B cell (primary cell): ENCODE results near the gene SFXN4. TPM values are rescaled to one million over a fixed set of nuclear protein-coding genes. Genes with fewer than 3 reads are reported as not detected.

ENCODE experiments used
- ATAC-seq: fragments of 200-7000 bp; cut with Tn5 transposase; one replicate; pipeline ENCODE4 v1.10.0; 2021; ENCODE audit warnings: low read depth, mild to moderate bottlenecking, moderate number of reproducible peaks, moderate library complexity
- CTCF ChIA-PET: fragments of 350-600 bp; sonication (Branson Sonifier 250); formaldehyde crosslinking; loops from one replicate; lab custom pipeline; 2021; ENCODE audit warnings: antibody characterized with exemption, inconsistent platforms; lab: Charles Lee
- POLR2A ChIA-PET: fragments of 350-600 bp; sonication (Branson Sonifier 250); formaldehyde crosslinking; loops from one replicate; lab custom pipeline; 2021; ENCODE audit warnings: antibody characterized with exemption; lab: Charles Lee
- DNase-seq: peaks from one replicate; pipeline ENCODE4 v3.0.0; 2013
- H2AFZ ChIP-seq: 2 replicates; pipeline ENCODE4 v1.6.1; 2012; ENCODE audit warnings: mild to moderate bottlenecking, low read depth, low read length; ENCODE audit not compliant: insufficient read depth, poor library complexity, severe bottlenecking
- H3K27ac ChIP-seq, 2 donors: 1 replicate in 1 of 2; 2 replicates in 1 of 2; pipeline ENCODE4 v1.5.1; 2012 to 2013; ENCODE audit warnings: low read length in 2 of 2, mild to moderate bottlenecking in 2 of 2, moderate library complexity in 1 of 2
- H3K27me3 ChIP-seq, 4 experiments: fragments of 200-600 bp in 1 of 4; sonication (generic) in 1 of 4; replicated peaks in 1 of 4; 1 replicate in 2 of 4; 2 replicates in 2 of 4; pipeline versions ENCODE4 v1.6.1 to v1.7.0; 2013 to 2016; ENCODE audit warnings: low read length in 3 of 4, mild to moderate bottlenecking in 2 of 4, mixed read lengths in 1 of 4, moderate library complexity in 1 of 4; ENCODE audit not compliant: insufficient read depth in 4 of 4, control insufficient read depth in 3 of 4; ENCODE audit errors: control extremely low read depth in 1 of 4
- H3K36me3 ChIP-seq, 2 experiments: replicated peaks in 1 of 2; 1 replicate in 1 of 2; 2 replicates in 1 of 2; pipeline versions ENCODE4 v1.6.1 to v1.7.1; 2013; ENCODE audit warnings: low read length in 1 of 2; ENCODE audit not compliant: insufficient read depth in 2 of 2, control insufficient read depth in 1 of 2; ENCODE audit errors: control extremely low read depth in 1 of 2, extremely low read depth in 1 of 2
- H3K4me1 ChIP-seq, 2 donors: fragments of 200-600 bp in 1 of 2; sonication (generic) in 1 of 2; 1 replicate in 1 of 2; 2 replicates in 1 of 2; pipeline versions ENCODE4 v1.5.1 to v1.6.1; 2013 to 2017; ENCODE audit warnings: low read length in 2 of 2; ENCODE audit not compliant: control insufficient read depth in 2 of 2, insufficient read depth in 2 of 2
- H3K4me2 ChIP-seq: replicated peaks from 2 replicates; pipeline ENCODE3; 2012; ENCODE audit warnings: mild to moderate bottlenecking, low read depth, low read length; ENCODE audit not compliant: poor library complexity, severe bottlenecking
- H3K4me3 ChIP-seq, 5 experiments: fragments of 200-600 bp in 1 of 5; sonication (generic) in 1 of 5; 1 replicate in 3 of 5; 2 replicates in 2 of 5; pipeline versions ENCODE4 v1.5.1 to v1.7.0; 2011 to 2016; ENCODE audit warnings: low read length in 4 of 5, mild to moderate bottlenecking in 4 of 5, low read depth in 2 of 5, control low read depth in 1 of 5, moderate library complexity in 1 of 5; ENCODE audit not compliant: insufficient read depth in 1 of 5; ENCODE audit errors: control extremely low read depth in 1 of 5, extremely low read depth in 1 of 5
- H3K79me2 ChIP-seq: fragments of 200-600 bp; sonication (generic); one replicate; pipeline ENCODE4 v1.6.0; 2016; ENCODE audit warnings: low read length; ENCODE audit not compliant: control insufficient read depth, insufficient read depth
- H3K9ac ChIP-seq: fragments of 200-600 bp; sonication (generic); 2 replicates; pipeline ENCODE4 v1.6.1; 2017; ENCODE audit warnings: mild to moderate bottlenecking, low read length, moderate library complexity
- H3K9me3 ChIP-seq, 3 donors: one replicate each; pipeline versions ENCODE4 v1.6.1 to v1.7.1; 2013; ENCODE audit warnings: low read length in 2 of 3; ENCODE audit not compliant: control insufficient read depth in 2 of 3, insufficient read depth in 1 of 3; ENCODE audit errors: control extremely low read depth in 1 of 3
- H4K20me1 ChIP-seq: 2 replicates; pipeline ENCODE4 v1.6.0; 2012; ENCODE audit warnings: mild to moderate bottlenecking, low read length; ENCODE audit not compliant: insufficient read depth, control insufficient read depth, poor library complexity, severe bottlenecking
- H3K27ac Mint-ChIP-seq: one replicate; pipeline ENCODE4 v1.8.0; 2021; ENCODE audit warnings: mixed read lengths
- H3K27me3 Mint-ChIP-seq: one replicate; pipeline ENCODE4 v1.8.0; 2021; ENCODE audit warnings: mixed read lengths
- H3K4me1 Mint-ChIP-seq: one replicate; pipeline ENCODE4 v1.8.0; 2021; ENCODE audit warnings: mixed read lengths
- H3K4me3 Mint-ChIP-seq: one replicate; pipeline ENCODE4 v1.8.0; 2021; ENCODE audit warnings: mixed read lengths
- H3K9me3 Mint-ChIP-seq: one replicate; pipeline ENCODE4 v1.8.0; 2022; ENCODE audit warnings: mixed read lengths; ENCODE audit not compliant: insufficient read depth
- EZH2 ChIP-seq: IDR thresholded peaks from 2 replicates; pipeline ENCODE4 v1.6.1; 2012; ENCODE audit warnings: borderline replicate concordance, low read depth, mild to moderate bottlenecking, moderate library complexity, low read length; ENCODE audit not compliant: insufficient read depth, poor library complexity, severe bottlenecking
- WGBS: methylation state at CpG from one replicate; pipeline ENCODE4 v1.1.5; 2013; ENCODE audit warnings: missing lambda C conversion rate; ENCODE audit not compliant: insufficient coverage; 5-methylcytosine and 5-hydroxymethylcytosine counted together
- intact Hi-C: fragments of 100-400 bp; cut with micrococcal nuclease; formaldehyde crosslinking; loops from one replicate; pipeline ENCODE4 v1.10.0; 2022
- polyA plus RNA-seq: library from polyadenylated mRNA; depleted of rRNA; stranded (reverse); fragments of >200 nt; gene quantifications from 2 replicates; pipeline ENCODE4 v1.2.3, GENCODE V29; 2012
- total RNA-seq, 2 donors: library from RNA; stranded (reverse); fragments of 120-200 nt in 1 of 2; gene quantifications; 1 replicate in 1 of 2; 2 replicates in 1 of 2; pipeline versions ENCODE4 v1.2.3 to v1.2.4, GENCODE V29; 2013 to 2022
- TF ChIP-seq, protein P1 (sequence below): fragments of 200-600 bp; IDR thresholded peaks from one replicate; pipeline ENCODE4 v1.8.0; 2022; ENCODE audit warnings: antibody characterized with exemption, mild to moderate bottlenecking

SFXN4 gene
- total and polyA plus RNA-seq, 2 donors (not counting 1 experiment from before 2014, with no cell fraction given), result 9.8 to 15.4 TPM

DNA sequence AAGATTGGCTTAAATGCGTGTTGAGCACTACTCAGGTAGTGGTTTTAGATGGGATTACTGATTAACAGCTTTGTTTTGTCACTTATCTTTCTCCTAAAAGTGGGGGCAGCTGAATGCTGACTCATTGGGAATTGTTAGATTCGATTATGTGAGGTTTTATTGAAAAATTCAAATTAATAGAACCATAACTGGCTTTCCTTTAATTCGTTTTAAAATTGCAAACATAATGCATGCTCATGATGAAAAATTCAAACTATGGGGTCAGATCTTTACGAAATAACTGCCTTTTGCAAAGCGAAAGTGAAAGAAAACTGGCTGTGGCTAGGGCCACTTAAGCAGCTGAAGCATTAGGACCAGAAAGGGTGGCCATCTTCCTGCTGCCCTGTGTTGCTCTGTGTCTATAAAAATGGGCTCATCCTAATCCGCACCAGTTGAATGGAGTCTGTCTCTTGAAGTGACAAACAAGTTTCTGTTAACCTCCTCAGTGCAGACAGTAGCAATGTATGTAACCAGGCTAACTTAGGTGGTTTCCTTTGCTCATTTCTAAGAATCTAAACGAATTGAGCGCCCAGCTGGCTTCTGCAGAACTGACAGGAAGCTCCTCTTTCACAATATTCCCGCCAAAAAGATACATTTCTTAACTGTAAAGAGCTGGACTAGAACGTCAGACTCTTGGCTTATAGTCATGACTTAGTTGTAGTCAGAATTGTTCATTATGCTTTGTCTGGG is 33.8 kb downstream of the SFXN4 start:
- Histone ChIP-seq H3K4me1 (peaks cover 7 to 11% of the 10 kb centered on the region in 2 donors), H3K36me3 (peaks cover 3 to 13% of the 10 kb centered on the region in 2 experiments), H4K20me1 (no peaks in the 10 kb centered on the region), H3K27me3 (no peaks in the 10 kb centered on the region), H3K9me3 (no peaks in the 10 kb centered on the region), H2AFZ (peak overlapping the region; percentile 80), H3K9ac (peak overlapping the region; percentile 69), H3K4me2 (peak overlapping the region; percentile 76), H3K79me2 (no peaks in the 10 kb centered on the region), H3K27ac (peak overlapping the region; percentile 8 to 57), H3K4me3 (peak overlapping the region; percentile 35 to 67 (median 55))
- Mint-ChIP-seq H3K27me3 (no peaks in the 10 kb centered on the region), H3K4me1 (peaks cover 20% of the 10 kb centered on the region), H3K27ac (peak overlapping the region; percentile 86), H3K4me3 (peak overlapping the region; percentile 86), H3K9me3 (no peaks in the 10 kb centered on the region)
- peak; percentile 50 for DNase-seq
- ChIA-PET POLR2A (no interaction called here), CTCF (interaction anchor here (0.7 to 1.3 kb wide), 4 partner anchors 30 to 314 kb away, joined by 3 to 5 read pairs (median 4); no protein-coding TSS in a partner anchor)
- peak; percentile 56 for ATAC-seq
- intact Hi-C loops, result no loop called here
- WGBS, result 0% methylated on average over 3 of the region's 10 CpGs
- TF ChIP-seq EZH2, result no peak
- TF ChIP-seq, protein P1, sequence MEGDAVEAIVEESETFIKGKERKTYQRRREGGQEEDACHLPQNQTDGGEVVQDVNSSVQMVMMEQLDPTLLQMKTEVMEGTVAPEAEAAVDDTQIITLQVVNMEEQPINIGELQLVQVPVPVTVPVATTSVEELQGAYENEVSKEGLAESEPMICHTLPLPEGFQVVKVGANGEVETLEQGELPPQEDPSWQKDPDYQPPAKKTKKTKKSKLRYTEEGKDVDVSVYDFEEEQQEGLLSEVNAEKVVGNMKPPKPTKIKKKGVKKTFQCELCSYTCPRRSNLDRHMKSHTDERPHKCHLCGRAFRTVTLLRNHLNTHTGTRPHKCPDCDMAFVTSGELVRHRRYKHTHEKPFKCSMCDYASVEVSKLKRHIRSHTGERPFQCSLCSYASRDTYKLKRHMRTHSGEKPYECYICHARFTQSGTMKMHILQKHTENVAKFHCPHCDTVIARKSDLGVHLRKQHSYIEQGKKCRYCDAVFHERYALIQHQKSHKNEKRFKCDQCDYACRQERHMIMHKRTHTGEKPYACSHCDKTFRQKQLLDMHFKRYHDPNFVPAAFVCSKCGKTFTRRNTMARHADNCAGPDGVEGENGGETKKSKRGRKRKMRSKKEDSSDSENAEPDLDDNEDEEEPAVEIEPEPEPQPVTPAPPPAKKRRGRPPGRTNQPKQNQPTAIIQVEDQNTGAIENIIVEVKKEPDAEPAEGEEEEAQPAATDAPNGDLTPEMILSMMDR, result no peak

DNA sequence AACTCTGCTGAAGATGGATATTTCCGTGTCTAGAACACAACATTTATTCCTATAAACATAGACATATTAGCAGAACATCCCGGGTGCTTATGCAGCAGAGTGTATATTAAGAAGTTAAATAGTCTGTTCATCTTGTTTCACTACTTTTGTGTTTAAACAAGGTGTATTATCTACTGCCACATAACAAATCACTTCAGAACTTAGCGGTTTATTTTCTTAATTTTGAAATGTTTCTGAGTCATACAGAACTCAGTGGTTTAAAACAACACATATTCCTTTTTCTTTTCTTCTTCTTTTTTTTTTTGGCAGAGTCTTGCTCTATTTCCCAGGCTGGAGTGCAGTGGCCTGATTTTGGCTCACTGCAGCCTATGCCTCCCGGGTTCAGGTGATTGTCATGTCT is 35.8 kb downstream of the SFXN4 start:
- ChIA-PET POLR2A (no interaction called here), CTCF (no interaction called here)
- Mint-ChIP-seq H3K4me1 (peaks cover 17% of the 10 kb centered on the region), H3K27me3 (no peaks in the 10 kb centered on the region), H3K27ac (no peak overlapping the region), H3K4me3 (no peak overlapping the region), H3K9me3 (no peaks in the 10 kb centered on the region)
- peaks cover 3 to 20% of the 10 kb centered on the region in 2 experiments for H3K36me3 ChIP-seq
- no peak overlapping the region for H3K4me3 ChIP-seq
- no peaks in the 10 kb centered on the region for H3K27me3 ChIP-seq
- no peak for TF ChIP-seq EZH2
- TF ChIP-seq, protein P1, result no peak
- no peaks in the 10 kb centered on the region for H4K20me1 ChIP-seq
- no peak overlapping the region for H3K4me2 ChIP-seq
- no peak overlapping the region for H2AFZ ChIP-seq
- intact Hi-C loops, result no loop called here
- no peak overlapping the region for H3K9ac ChIP-seq
- no peaks in the 10 kb centered on the region for H3K79me2 ChIP-seq
- H3K4me1 ChIP-seq, result peaks cover 7 to 11% of the 10 kb centered on the region in 2 donors
- H3K9me3 ChIP-seq, result no peaks in the 10 kb centered on the region
- DNase-seq, result no peak
- ATAC-seq, result no peak
- 100% methylated on average over 1 of the region's 4 CpGs for WGBS
- no peak overlapping the region for H3K27ac ChIP-seq
